T follicular helper cell (primary cell): ENCODE measurements around the gene SNTB2.

Experiments used
- DNase-seq: peaks from one replicate; pipeline ENCODE4 v3.0.0-alpha.2; 2020; ENCODE audit warnings: low read depth

The SNTB2 gene

GRCh38 chr16:69340095-69340644 lies 153.2 kb downstream of the SNTB2 start:
- DNase-seq: no peak

GRCh38 chr16:69344171-69344570 lies 157.2 kb downstream of the SNTB2 start:
- DNase-seq: no peak

DNA sequence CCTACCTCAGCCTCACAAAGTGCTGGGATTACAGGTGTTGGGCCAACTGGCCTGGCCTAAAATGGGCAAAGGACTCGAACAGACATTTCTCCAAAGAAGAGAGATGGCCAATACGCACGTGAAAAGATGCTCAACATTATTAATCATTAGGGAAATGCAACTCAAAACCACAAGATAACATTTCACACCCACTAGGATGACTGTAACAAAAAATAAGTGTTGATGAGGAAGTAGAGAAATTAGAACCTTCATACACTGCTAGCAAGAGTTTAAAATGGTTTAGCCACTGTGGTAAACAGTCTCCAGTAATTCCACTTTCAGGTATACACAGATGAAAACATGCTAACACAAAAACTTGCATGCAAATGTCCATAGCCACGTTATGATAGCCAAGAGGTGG lies 159.0 kb downstream of the SNTB2 start:
- DNase-seq: no peak

DNA sequence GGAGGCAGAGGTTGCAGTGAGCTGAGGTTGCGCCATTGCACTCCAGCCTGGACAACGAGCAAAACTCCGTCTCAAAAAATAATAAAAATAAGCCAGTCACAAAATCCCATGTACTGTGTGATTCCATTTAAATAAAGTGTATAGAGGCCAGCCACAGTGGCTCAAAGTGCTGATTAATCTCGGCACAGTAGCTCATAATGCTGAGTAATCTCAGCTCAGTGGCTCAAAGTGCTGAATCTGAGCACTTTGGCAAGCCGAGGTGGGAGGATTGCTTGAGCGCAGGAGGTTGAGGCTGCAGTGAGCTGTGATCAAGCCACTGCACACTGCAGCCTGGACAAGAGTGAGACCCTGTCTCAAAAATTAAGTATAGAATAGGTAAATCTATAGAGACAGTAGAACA lies 159.7 kb downstream of the SNTB2 start:
- no peak for DNase-seq

DNA sequence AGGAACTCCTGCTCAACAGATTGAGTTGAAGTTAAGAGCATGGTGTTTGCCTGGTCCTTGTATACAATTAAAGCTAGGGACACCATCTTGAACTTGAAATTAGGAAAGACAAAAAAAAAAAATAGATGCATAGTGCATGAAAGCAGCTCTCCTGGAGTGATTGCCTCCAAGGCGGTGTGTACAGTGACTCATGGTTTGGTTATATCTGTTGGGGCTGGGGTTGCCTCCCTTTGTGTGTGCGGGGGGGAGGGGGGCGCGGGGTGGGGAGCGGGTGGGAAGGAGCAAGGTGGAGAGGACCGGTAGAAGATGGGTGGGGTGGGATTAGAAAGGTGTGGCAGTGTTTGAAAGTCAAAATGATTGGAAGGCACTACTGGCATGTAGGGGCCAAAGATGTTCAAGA lies 161.3 kb downstream of the SNTB2 start:
- no peak for DNase-seq

- DNase-seq: no peak
These were observed 162.6 kb downstream of the SNTB2 start for GRCh38 chr16:69349536-69349935.

DNA sequence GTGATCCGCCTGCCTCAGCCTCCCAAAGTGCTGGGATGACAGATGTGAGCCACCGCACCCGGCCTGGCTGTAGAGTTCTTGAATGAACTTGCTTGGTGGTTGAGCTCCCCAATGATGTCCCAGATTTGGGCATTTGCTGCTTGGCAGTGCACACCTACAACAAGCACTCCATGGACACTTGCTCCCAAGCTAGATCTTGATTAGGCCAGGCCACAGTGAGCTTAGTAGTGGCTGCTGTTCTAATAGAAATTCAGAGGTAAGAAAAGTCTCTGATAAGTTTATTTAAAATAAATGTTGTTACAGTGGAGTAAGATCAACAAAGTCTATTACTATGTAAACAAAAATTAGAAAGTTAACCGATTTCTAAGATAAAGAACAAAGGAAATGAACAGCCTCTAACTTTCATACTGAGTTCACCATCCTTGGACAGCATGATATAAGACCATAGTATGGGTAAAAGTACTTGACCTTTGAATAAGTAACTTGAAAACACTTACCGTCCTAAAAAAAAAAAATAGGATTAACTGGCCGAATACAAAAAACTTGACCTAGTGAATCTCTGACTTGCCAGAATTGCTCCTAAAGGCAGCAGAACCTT lies 163.7 kb downstream of the SNTB2 start:
- no peak for DNase-seq

- no peak for DNase-seq
These were observed 164.5 kb downstream of the SNTB2 start, which contains the start of gene TMED6 for GRCh38 chr16:69351309-69352027. TSS of gene TMED6 (minus strand) at chr16:69351786. CDS start at chr16:69351753, 33 bp downstream.
